ENCODE measurements around the gene ALG8.
"Not testable (repeated sequence)": the region's sequence is repeated elsewhere in the genome, so short reads cannot be mapped to it uniquely, and the experiment has no call there.

- TF ChIP-seq ZNF274 (IDR thresholded peaks at IDR 0.05; ENCODE audit: low read depth, low read length); SUZ12 (IDR thresholded peaks at IDR 0.05; ENCODE audit: extremely low read depth, insufficient read depth, insufficient read length): not testable (repeated sequence)
These were observed 61.8 kb downstream of the ALG8 start for GRCh38 chr11:78077592-78077991.
